ENCODE measurements around the gene TXNRD3.
A peak's percentile ranks its signal among the peaks of the same experiment; 100 is the strongest.

TXNRD3 gene

GRCh38 chr3:126679831-126680666, 25.1 kb upstream of the TXNRD3 start:
- no peak for DNase-seq (ENCODE audit: insufficient read length, low spot score)
- TF ChIP-seq POLR2A (IDR thresholded peaks at IDR 0.05; ENCODE audit: low read depth, low read length): no peak
- no peak for FAIRE-seq

- no peak for FAIRE-seq
- DNase-seq (ENCODE audit: insufficient read length, low spot score): peak; percentile 81
Measured at GRCh38 chr3:126679318-126679751, 24.4 kb upstream of the TXNRD3 start.

GRCh38 chr3:126678693-126679317, 23.9 kb upstream of the TXNRD3 start:
- DNase-seq (ENCODE audit: insufficient read length, low spot score) (no peak), FAIRE-seq (no peak)
- TF ChIP-seq POLR2A (IDR thresholded peaks at IDR 0.05; ENCODE audit: low read depth, low read length): no peak

More at GRCh38 chr3:126679318-126679751, 24.4 kb upstream of the TXNRD3 start:
- TF ChIP-seq POLR2A (IDR thresholded peaks at IDR 0.05; ENCODE audit: low read depth, low read length): no peak

- no peak for DNase-seq (ENCODE audit: insufficient read length, low spot score)
- FAIRE-seq: no peak
- no peak for TF ChIP-seq POLR2A (IDR thresholded peaks at IDR 0.05; ENCODE audit: low read depth, low read length)
Measured at GRCh38 chr3:126677862-126678503, 23.1 kb upstream of the TXNRD3 start.

DNA sequence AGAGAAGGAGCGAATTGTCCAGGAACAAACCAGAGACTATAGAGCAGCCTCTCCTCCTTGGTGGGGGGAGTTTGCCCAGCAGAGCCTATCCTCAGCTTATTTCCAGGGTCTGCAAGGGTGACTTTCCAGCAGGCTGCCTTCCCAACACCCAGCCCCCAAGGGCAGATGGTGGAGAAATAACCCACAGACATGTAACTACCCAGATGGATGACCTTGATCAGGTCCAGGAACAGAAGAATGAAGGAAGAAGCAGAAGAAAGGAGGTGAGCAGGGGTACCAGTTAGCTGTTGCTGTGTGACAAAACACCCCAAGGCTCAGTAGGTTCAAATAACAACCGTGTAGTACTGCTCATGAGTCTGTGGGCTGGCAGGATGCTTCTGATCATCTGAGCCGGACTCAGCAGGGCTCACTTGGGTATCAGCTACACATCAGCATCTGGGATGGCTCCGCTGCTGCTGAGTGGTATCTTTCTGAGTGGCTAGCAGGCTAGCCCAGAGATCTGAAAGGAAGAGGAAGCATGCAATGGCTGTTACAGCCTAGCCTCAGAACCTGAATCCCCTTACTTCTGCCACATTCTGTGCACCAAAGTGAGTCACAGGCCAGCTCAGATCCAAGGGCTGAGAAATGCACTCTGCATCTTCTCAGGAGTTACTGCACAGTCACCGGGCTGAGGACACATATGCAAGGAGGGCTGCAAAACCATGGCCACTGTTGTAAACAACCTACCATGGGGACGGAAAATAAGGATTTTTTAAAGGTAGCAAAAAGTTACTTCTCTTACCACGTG, 22.2 kb upstream of the TXNRD3 start:
- FAIRE-seq (no peak), DNase-seq (ENCODE audit: insufficient read length, low spot score) (peak; percentile 40)
- TF ChIP-seq POLR2A (IDR thresholded peaks at IDR 0.05; ENCODE audit: low read depth, low read length): no peak

DNA sequence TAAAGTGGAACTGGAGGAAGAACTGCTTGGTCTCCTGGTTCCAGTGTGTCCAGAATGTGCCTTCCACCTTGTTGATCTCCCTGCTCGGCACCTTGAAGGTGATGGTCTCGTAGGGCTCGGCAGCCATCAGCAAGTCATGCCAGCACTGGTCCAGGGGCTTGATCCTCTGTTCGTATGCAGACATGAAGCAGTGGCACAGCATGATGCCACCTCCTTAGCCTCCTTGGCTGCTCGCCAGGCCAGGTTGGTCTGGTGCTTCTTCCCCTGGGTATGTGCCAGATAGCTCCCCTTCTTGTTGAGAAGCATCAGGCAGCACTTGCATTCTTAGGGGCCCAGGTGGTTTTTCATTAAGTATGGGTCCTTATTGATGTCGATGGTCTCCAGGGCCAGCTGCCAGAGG, 17.8 kb upstream of the TXNRD3 start:
- no peak for TF ChIP-seq POLR2A (IDR thresholded peaks at IDR 0.05; ENCODE audit: low read depth, low read length)
- no peak for FAIRE-seq
- DNase-seq (ENCODE audit: insufficient read length, low spot score): no peak

GRCh38 chr3:126672340-126672739, 17.4 kb upstream of the TXNRD3 start:
- FAIRE-seq: no peak
- no peak for TF ChIP-seq POLR2A (IDR thresholded peaks at IDR 0.05; ENCODE audit: low read depth, low read length)
- DNase-seq (ENCODE audit: insufficient read length, low spot score): no peak

DNA sequence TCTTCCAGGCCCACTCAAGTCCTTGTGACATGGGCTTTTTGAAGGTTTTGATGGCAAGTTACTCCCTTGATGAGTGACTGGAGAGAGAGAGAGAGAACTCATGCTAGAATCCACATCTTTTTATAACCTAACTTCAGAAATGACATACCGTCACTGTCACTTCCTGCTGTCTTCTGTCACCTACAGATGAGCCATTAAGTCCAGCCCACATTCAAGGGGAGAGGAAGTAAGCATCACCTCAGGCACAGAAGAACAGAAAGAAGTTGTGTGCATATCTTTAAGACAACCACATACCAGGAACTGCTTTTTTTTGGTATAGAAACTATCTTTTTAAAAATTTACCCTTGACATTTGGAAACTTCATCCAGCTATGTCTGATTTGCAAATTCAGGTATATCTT, 16.6 kb upstream of the TXNRD3 start:
- TF ChIP-seq POLR2A (IDR thresholded peaks at IDR 0.05; ENCODE audit: low read depth, low read length): no peak
- no peak for FAIRE-seq
- no peak for DNase-seq (ENCODE audit: insufficient read length, low spot score)

- FAIRE-seq (no peak), DNase-seq (ENCODE audit: insufficient read length, low spot score) (no peak)
- no peak for TF ChIP-seq POLR2A (IDR thresholded peaks at IDR 0.05; ENCODE audit: low read depth, low read length)
Measured at GRCh38 chr3:126668450-126669401, 13.8 kb upstream of the TXNRD3 start.

- FAIRE-seq (no peak), DNase-seq (ENCODE audit: insufficient read length, low spot score) (no peak)
- TF ChIP-seq POLR2A (IDR thresholded peaks at IDR 0.05; ENCODE audit: low read depth, low read length): no peak
Measured at GRCh38 chr3:126667631-126668449, 12.9 kb upstream of the TXNRD3 start.

- no peak for FAIRE-seq
- TF ChIP-seq POLR2A (IDR thresholded peaks at IDR 0.05; ENCODE audit: low read depth, low read length): no peak
- no peak for DNase-seq (ENCODE audit: insufficient read length, low spot score)
Measured at GRCh38 chr3:126666658-126667528, 12.0 kb upstream of the TXNRD3 start.

Measured in H54 (cell line).